GM12878 (cell line): Measurements from ENCODE around the gene LRRN2. TPM values are rescaled to one million over a fixed set of nuclear protein-coding genes. Genes with fewer than 3 reads are reported as not detected.
"Not testable (repeated sequence)": the region's sequence is repeated elsewhere in the genome, so short reads cannot be mapped to it uniquely, and the experiment has no call there.

Experiments used
- ATAC-seq: fragments of 200-7000 bp; cut with Tn5 transposase; 3 replicates; pipeline ENCODE4 v1.9.1; 2020; ENCODE audit warnings: mild to moderate bottlenecking, moderate library complexity
- BruUV-seq: library from RNA; stranded (reverse); fragments of 400-500 nt; replicated peaks from 2 replicates; lab custom pipeline; 2021; lab: Mats Ljungman, UMichigan
- CTCF ChIA-PET: fragments of 300-600 bp; sonication (Branson Sonifier 250); formaldehyde crosslinking; extraction: SDS; loops from one replicate; lab custom pipeline; 2021; ENCODE audit warnings: inconsistent platforms; lab: Yijun Ruan, JAX
- POLR2A ChIA-PET: fragments of 350-600 bp; formaldehyde crosslinking; extraction: SDS; loops from one replicate; lab custom pipeline; 2021; ENCODE audit warnings: inconsistent platforms; lab: Charles Lee
- RAD21 ChIA-PET: fragments of 300-600 bp; sonication (Branson Sonifier 250); formaldehyde crosslinking; loops from one replicate; lab custom pipeline; 2023; ENCODE audit warnings: antibody characterized with exemption; ENCODE audit not compliant: unreplicated experiment; lab: Charles Lee
- SMC1A ChIA-PET: fragments of 300-600 bp; sonication (Branson Sonifier 250); formaldehyde crosslinking; loops from one replicate; lab custom pipeline; 2023; ENCODE audit not compliant: unreplicated experiment, uncharacterized antibody; lab: Charles Lee
- DNase-seq: peaks from one replicate; pipeline ENCODE4 v3.0.0-alpha.2; 2011; ENCODE audit warnings: low read depth, low spot score
- FAIRE-seq: peaks from 3 replicates; lab custom pipeline; 2011; peaks lifted over from hg19 to GRCh38; lab: Jason Lieb, UNC
- H2AFZ ChIP-seq: 2 replicates; pipeline ENCODE4 v1.6.0; 2011; ENCODE audit warnings: low read depth, low read length, control low read depth; ENCODE audit not compliant: control insufficient read depth
- H3K27ac ChIP-seq: 2 replicates; pipeline ENCODE4 v1.5.1; 2011; ENCODE audit warnings: control low read depth; ENCODE audit not compliant: control insufficient read depth, insufficient read depth
- H3K27me3 ChIP-seq, 2 experiments: replicated peaks in 1 of 2; 2 replicates each; pipeline versions ENCODE4 v1.6.0 to v1.6.1; 2011; ENCODE audit warnings: low read length in 1 of 2; ENCODE audit not compliant: control insufficient read depth in 2 of 2, insufficient read depth in 2 of 2
- H3K36me3 ChIP-seq, 2 experiments: 2 replicates each; pipeline ENCODE4 v1.5.1; 2011; ENCODE audit warnings: low read length in 1 of 2; ENCODE audit not compliant: control insufficient read depth in 2 of 2, insufficient read depth in 2 of 2
- H3K4me1 ChIP-seq: 2 replicates; pipeline ENCODE4 v1.6.1; 2011; ENCODE audit warnings: mild to moderate bottlenecking, low read length, moderate library complexity, mixed read lengths; ENCODE audit not compliant: control insufficient read depth, insufficient read depth
- H3K4me2 ChIP-seq: 2 replicates; pipeline ENCODE4 v1.6.0; 2011; ENCODE audit warnings: control low read depth; ENCODE audit not compliant: control insufficient read depth, insufficient read depth
- H3K4me3 ChIP-seq: fragments of 200-600 bp; sonication (generic); 2 replicates; pipeline ENCODE4 v1.5.1; 2016
- H3K79me2 ChIP-seq: 2 replicates; pipeline ENCODE4 v1.6.0; 2011; ENCODE audit warnings: low read length; ENCODE audit not compliant: control insufficient read depth, insufficient read depth
- H3K9ac ChIP-seq: 2 replicates; pipeline ENCODE4 v1.8.0; 2011; ENCODE audit warnings: low read length, control low read depth, mixed read lengths; ENCODE audit not compliant: control insufficient read depth, insufficient read depth
- H3K9me3 ChIP-seq: replicated peaks from 3 replicates; pipeline ENCODE4 v1.5.1; 2011; ENCODE audit warnings: mild to moderate bottlenecking, low read length; ENCODE audit not compliant: control insufficient read depth, insufficient read depth
- H4K20me1 ChIP-seq: 2 replicates; pipeline ENCODE4 v1.6.0; 2011; ENCODE audit not compliant: control insufficient read depth, insufficient read depth
- FOXM1 ChIP-seq: IDR thresholded peaks from 2 replicates; pipeline ENCODE4 v1.6.1; 2012; ENCODE audit warnings: low read depth, mild to moderate bottlenecking, inconsistent platforms, low read length, moderate library complexity
- WGBS: methylation state at CpG from one replicate; pipeline ENCODE4 v1.1.6; 2016; ENCODE audit warnings: low lambda C conversion rate; ENCODE audit not compliant: insufficient replicate concordance, insufficient coverage; ENCODE audit errors: missing lambda C conversion rate; 5-methylcytosine and 5-hydroxymethylcytosine counted together
- in situ Hi-C: fragments of 300-500 bp; cut with MboI; formaldehyde crosslinking; loops from 9 replicates; pipeline ENCODE4 v1.14.3; 2018; ENCODE audit warnings: mixed read lengths
- intact Hi-C: fragments of 100-400 bp; cut with micrococcal nuclease; formaldehyde crosslinking; loops from one replicate; pipeline ENCODE4 v1.14.2; 2022; ENCODE audit not compliant: unreplicated experiment
- polyA plus RNA-seq, 11 experiments: library from polyadenylated mRNA; depleted of rRNA in 4 of 11; unstranded in 6 of 11; stranded (reverse) in 5 of 11; fragments of >200 nt; fragmentation: Nextera tagmentation in 4 of 11; fragmentation: Illumina TruSeq in 1 of 11; extraction: Ambion mirVana in 4 of 11; extraction: Trizol in 1 of 11; gene quantifications; 1 replicate in 1 of 11; 2 replicates in 10 of 11; pipeline versions ENCODE4 v1.2.1 to v1.2.3, GENCODE V29; 2011 to 2016; ENCODE audit warnings: inconsistent platforms in 2 of 11, missing spikeins in 2 of 11, low read depth in 1 of 11
- total RNA-seq, 4 experiments: library from RNA; depleted of rRNA in 3 of 4; stranded (reverse); fragments of >200 nt in 3 of 4; fragmentation: Illumina TruSeq in 1 of 4; extraction: Trizol in 1 of 4; gene quantifications; 2 replicates each; pipeline versions ENCODE4 v1.2.1 to v1.2.3, GENCODE V29; 2013 to 2021
- TF ChIP-seq, protein P1 (sequence below): IDR thresholded peaks from 2 replicates; pipeline ENCODE4 v1.6.1; 2011; ENCODE audit warnings: borderline replicate concordance, low read depth, mild to moderate bottlenecking, moderate library complexity, mixed read lengths, low read length; ENCODE audit not compliant: insufficient read depth; ENCODE audit errors: extremely low read length
- TF ChIP-seq, protein P2 (sequence below): fragments of 450-650 bp; IDR thresholded peaks from 2 replicates; pipeline ENCODE4 v1.6.1; 2017; ENCODE audit warnings: borderline replicate concordance

LRRN2 gene
- total and polyA plus RNA-seq, 10 of the 15 experiments (the other 5 are each of a cell fraction or from before 2014, with no cell fraction given): not detected

GRCh38 chr1:204571128-204571527 is 114.4 kb downstream of the LRRN2 start:
- H3K9me3 ChIP-seq: no peaks in the 10 kb centered on the region
- no peak overlapping the region for H3K27ac ChIP-seq
- no peak for DNase-seq
- H3K9ac ChIP-seq: no peak overlapping the region
- ChIA-PET SMC1A (interaction anchor here (1.3 to 8.3 kb wide), 2 partner anchors 191 to 236 kb away, joined by 8 to 85 read pairs; no protein-coding TSS in a partner anchor), RAD21 (interaction anchor here (1.3 to 1.6 kb wide), 2 partner anchors 193 to 236 kb away, joined by 3 read pairs; no protein-coding TSS in a partner anchor), CTCF (interaction anchor here (11.0 kb wide), 1 partner anchor 235 kb away, joined by 279 read pairs; no protein-coding TSS in a partner anchor), POLR2A (no interaction called here)
- BruUV-seq: no TSS peak
- TF ChIP-seq, protein P1, sequence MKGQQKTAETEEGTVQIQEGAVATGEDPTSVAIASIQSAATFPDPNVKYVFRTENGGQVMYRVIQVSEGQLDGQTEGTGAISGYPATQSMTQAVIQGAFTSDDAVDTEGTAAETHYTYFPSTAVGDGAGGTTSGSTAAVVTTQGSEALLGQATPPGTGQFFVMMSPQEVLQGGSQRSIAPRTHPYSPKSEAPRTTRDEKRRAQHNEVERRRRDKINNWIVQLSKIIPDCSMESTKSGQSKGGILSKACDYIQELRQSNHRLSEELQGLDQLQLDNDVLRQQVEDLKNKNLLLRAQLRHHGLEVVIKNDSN: no peak
- no peak for TF ChIP-seq FOXM1
- TF ChIP-seq, protein P2, sequence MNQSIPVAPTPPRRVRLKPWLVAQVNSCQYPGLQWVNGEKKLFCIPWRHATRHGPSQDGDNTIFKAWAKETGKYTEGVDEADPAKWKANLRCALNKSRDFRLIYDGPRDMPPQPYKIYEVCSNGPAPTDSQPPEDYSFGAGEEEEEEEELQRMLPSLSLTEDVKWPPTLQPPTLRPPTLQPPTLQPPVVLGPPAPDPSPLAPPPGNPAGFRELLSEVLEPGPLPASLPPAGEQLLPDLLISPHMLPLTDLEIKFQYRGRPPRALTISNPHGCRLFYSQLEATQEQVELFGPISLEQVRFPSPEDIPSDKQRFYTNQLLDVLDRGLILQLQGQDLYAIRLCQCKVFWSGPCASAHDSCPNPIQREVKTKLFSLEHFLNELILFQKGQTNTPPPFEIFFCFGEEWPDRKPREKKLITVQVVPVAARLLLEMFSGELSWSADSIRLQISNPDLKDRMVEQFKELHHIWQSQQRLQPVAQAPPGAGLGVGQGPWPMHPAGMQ: no peak
- no peaks in the 10 kb centered on the region for H3K27me3 ChIP-seq
- no peaks in the 10 kb centered on the region for H4K20me1 ChIP-seq
- in situ Hi-C loops (no loop called here), intact Hi-C loops (no loop called here)
- WGBS: 95% methylated on average over 2 of the region's 2 CpGs
- H3K4me2 ChIP-seq: no peak overlapping the region
- no peak for ATAC-seq
- H3K79me2 ChIP-seq: no peaks in the 10 kb centered on the region
- H3K4me1 ChIP-seq: no peaks in the 10 kb centered on the region
- no peak overlapping the region for H3K4me3 ChIP-seq
- peaks cover 0 to 11% of the 10 kb centered on the region in 2 experiments; a peak in 2 of 4 replicates for H3K36me3 ChIP-seq
- FAIRE-seq: no peak
- no peak overlapping the region for H2AFZ ChIP-seq

GRCh38 chr1:204570021-204570420 is 115.5 kb downstream of the LRRN2 start:
- ATAC-seq, DNase-seq, H2AFZ ChIP-seq, H3K27ac ChIP-seq, FAIRE-seq, H3K9me3 ChIP-seq, H3K4me3 ChIP-seq, H3K79me2 ChIP-seq, H3K4me2 ChIP-seq, POLR2A ChIA-PET, H3K27me3 ChIP-seq, in situ Hi-C loops, H3K4me1 ChIP-seq, BruUV-seq, H3K9ac ChIP-seq, H4K20me1 ChIP-seq: not testable (repeated sequence)
- ChIA-PET CTCF (interaction anchor here (0.6 to 11.0 kb wide), 2 partner anchors 236 to 353 kb away, joined by 3 to 279 read pairs; no protein-coding TSS in a partner anchor), RAD21 (interaction anchor here (1.3 kb wide), 1 partner anchor 194 kb away, joined by 3 read pairs; no protein-coding TSS in a partner anchor), SMC1A (interaction anchor here (8.3 kb wide), 1 partner anchor 192 kb away, joined by 85 read pairs; no protein-coding TSS in a partner anchor)
- intact Hi-C loops: loop anchor here (1.0 kb wide), 1 partner anchor 237 kb away; no protein-coding TSS in a partner anchor
- WGBS: 62% methylated on average over 3 of the region's 3 CpGs
- peaks cover 0 to 11% of the 10 kb centered on the region in 2 experiments; a peak in 1 of 4 replicates for H3K36me3 ChIP-seq
